ENCODE results near the gene MYPN. TPM values are rescaled to one million over a fixed set of nuclear protein-coding genes. Genes with fewer than 3 reads are reported as not detected.

Gene MYPN
- total and polyA plus RNA-seq, 4 donors: 0.01 to 0.08 (median 0.03) TPM; not detected in 1

GRCh38 chr10:68124718-68125117, 15.4 kb downstream of the MYPN start:
- TF ChIP-seq GABPA (IDR thresholded peaks at IDR 0.05 in 1 of 2, conservative IDR thresholded peaks at IDR 0.05 in 1 of 2) (no peak), RXRA (IDR thresholded peaks at IDR 0.05) (no peak), FOXA2 (IDR thresholded peaks at IDR 0.05) (no peak), FOXA1 (IDR thresholded peaks at IDR 0.05) (no peak), YY1 (IDR thresholded peaks at IDR 0.05) (no peak), ZBTB33 (IDR thresholded peaks at IDR 0.05) (no peak), SP1 (IDR thresholded peaks at IDR 0.05) (no peak), HNF4A (conservative IDR thresholded peaks at IDR 0.05) (no peak), NR2F2 (IDR thresholded peaks at IDR 0.05) (no peak), HNF4G (IDR thresholded peaks at IDR 0.05) (no peak), RAD21 (IDR thresholded peaks at IDR 0.05) (no peak), TAF1 (conservative IDR thresholded peaks at IDR 0.05) (no peak)
- TF ChIP-seq, protein P1, sequence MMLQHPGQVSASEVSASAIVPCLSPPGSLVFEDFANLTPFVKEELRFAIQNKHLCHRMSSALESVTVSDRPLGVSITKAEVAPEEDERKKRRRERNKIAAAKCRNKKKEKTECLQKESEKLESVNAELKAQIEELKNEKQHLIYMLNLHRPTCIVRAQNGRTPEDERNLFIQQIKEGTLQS (IDR thresholded peaks at IDR 0.05): no peak
- TF ChIP-seq, protein P2, sequence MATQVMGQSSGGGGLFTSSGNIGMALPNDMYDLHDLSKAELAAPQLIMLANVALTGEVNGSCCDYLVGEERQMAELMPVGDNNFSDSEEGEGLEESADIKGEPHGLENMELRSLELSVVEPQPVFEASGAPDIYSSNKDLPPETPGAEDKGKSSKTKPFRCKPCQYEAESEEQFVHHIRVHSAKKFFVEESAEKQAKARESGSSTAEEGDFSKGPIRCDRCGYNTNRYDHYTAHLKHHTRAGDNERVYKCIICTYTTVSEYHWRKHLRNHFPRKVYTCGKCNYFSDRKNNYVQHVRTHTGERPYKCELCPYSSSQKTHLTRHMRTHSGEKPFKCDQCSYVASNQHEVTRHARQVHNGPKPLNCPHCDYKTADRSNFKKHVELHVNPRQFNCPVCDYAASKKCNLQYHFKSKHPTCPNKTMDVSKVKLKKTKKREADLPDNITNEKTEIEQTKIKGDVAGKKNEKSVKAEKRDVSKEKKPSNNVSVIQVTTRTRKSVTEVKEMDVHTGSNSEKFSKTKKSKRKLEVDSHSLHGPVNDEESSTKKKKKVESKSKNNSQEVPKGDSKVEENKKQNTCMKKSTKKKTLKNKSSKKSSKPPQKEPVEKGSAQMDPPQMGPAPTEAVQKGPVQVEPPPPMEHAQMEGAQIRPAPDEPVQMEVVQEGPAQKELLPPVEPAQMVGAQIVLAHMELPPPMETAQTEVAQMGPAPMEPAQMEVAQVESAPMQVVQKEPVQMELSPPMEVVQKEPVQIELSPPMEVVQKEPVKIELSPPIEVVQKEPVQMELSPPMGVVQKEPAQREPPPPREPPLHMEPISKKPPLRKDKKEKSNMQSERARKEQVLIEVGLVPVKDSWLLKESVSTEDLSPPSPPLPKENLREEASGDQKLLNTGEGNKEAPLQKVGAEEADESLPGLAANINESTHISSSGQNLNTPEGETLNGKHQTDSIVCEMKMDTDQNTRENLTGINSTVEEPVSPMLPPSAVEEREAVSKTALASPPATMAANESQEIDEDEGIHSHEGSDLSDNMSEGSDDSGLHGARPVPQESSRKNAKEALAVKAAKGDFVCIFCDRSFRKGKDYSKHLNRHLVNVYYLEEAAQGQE (IDR thresholded peaks at IDR 0.05): no peak
- TF ChIP-seq, protein P3, sequence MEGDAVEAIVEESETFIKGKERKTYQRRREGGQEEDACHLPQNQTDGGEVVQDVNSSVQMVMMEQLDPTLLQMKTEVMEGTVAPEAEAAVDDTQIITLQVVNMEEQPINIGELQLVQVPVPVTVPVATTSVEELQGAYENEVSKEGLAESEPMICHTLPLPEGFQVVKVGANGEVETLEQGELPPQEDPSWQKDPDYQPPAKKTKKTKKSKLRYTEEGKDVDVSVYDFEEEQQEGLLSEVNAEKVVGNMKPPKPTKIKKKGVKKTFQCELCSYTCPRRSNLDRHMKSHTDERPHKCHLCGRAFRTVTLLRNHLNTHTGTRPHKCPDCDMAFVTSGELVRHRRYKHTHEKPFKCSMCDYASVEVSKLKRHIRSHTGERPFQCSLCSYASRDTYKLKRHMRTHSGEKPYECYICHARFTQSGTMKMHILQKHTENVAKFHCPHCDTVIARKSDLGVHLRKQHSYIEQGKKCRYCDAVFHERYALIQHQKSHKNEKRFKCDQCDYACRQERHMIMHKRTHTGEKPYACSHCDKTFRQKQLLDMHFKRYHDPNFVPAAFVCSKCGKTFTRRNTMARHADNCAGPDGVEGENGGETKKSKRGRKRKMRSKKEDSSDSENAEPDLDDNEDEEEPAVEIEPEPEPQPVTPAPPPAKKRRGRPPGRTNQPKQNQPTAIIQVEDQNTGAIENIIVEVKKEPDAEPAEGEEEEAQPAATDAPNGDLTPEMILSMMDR (IDR thresholded peaks at IDR 0.05; ENCODE audit: low read depth, low read length, missing input control): no peak
- Histone ChIP-seq H3K9me3 (ENCODE audit: control insufficient read depth in 4 of 4, low read length in 3 of 4) (no peaks in the 10 kb centered on the region), H3K27me3 (ENCODE audit: control insufficient read depth in 4 of 4, insufficient read depth in 4 of 4, low read length in 3 of 4) (no peaks in the 10 kb centered on the region), H3K27ac (ENCODE audit: low read depth in 1 of 2, low read length in 2 of 2) (no peak overlapping the region), H3K4me3 (ENCODE audit: low read depth in 1 of 3, low read length in 3 of 3) (no peak overlapping the region), H3K4me1 (ENCODE audit: control insufficient read depth in 4 of 4, insufficient read depth in 4 of 4, low read length in 3 of 4) (peaks cover 0 to 3% (median 0%) of the 10 kb centered on the region in 4 donors), H3K9ac (ENCODE audit: low read depth in 1 of 2, low read length in 2 of 2) (no peak overlapping the region), H3K36me3 (ENCODE audit: control insufficient read depth in 4 of 4, insufficient read depth in 3 of 4, low read depth in 1 of 4, low read length in 3 of 4) (no peaks in the 10 kb centered on the region)
- 90% methylated on average over 3 of the region's 3 CpGs for WGBS
- no peak for DNase-seq (ENCODE audit: low spot score)

GRCh38 chr10:68125772-68126171, 16.5 kb downstream of the MYPN start:
- TF ChIP-seq MAX (IDR thresholded peaks at IDR 0.05) (no peak), HNF4A (conservative IDR thresholded peaks at IDR 0.05) (peak in 1 of 2 donors; percentile 15)
- WGBS: 22% methylated on average over 1 of the region's 1 CpG
- no peaks in the 10 kb centered on the region for H3K27me3 ChIP-seq (ENCODE audit: control insufficient read depth in 4 of 4, insufficient read depth in 4 of 4, low read length in 3 of 4)
- no peak overlapping the region for H3K27ac ChIP-seq (ENCODE audit: low read depth in 1 of 2, low read length in 2 of 2)
- peaks cover 0 to 3% (median 0%) of the 10 kb centered on the region in 4 donors for H3K4me1 ChIP-seq (ENCODE audit: control insufficient read depth in 4 of 4, insufficient read depth in 4 of 4, low read length in 3 of 4)
- no peaks in the 10 kb centered on the region for H3K36me3 ChIP-seq (ENCODE audit: control insufficient read depth in 4 of 4, insufficient read depth in 3 of 4, low read depth in 1 of 4, low read length in 3 of 4)
- H3K9ac ChIP-seq (ENCODE audit: low read depth in 1 of 2, low read length in 2 of 2): no peak overlapping the region
- no peaks in the 10 kb centered on the region for H3K9me3 ChIP-seq (ENCODE audit: control insufficient read depth in 4 of 4, low read length in 3 of 4)
- no peak overlapping the region for H3K4me3 ChIP-seq (ENCODE audit: low read depth in 1 of 3, low read length in 3 of 3)
- no peak for DNase-seq (ENCODE audit: low spot score)
